ENCODE data around the gene ANKK1. TPM values are rescaled to one million over a fixed set of nuclear protein-coding genes. Genes with fewer than 3 reads are reported as not detected.

The ANKK1 gene
- total RNA-seq, 2 donors from 2014 or later: 0.78 to 1.3 TPM

GRCh38 chr11:113370634-113371033, 16.9 kb upstream of the ANKK1 start:
- no peaks in the 10 kb centered on the region for H3K4me1 ChIP-seq
- TF ChIP-seq, protein P1, sequence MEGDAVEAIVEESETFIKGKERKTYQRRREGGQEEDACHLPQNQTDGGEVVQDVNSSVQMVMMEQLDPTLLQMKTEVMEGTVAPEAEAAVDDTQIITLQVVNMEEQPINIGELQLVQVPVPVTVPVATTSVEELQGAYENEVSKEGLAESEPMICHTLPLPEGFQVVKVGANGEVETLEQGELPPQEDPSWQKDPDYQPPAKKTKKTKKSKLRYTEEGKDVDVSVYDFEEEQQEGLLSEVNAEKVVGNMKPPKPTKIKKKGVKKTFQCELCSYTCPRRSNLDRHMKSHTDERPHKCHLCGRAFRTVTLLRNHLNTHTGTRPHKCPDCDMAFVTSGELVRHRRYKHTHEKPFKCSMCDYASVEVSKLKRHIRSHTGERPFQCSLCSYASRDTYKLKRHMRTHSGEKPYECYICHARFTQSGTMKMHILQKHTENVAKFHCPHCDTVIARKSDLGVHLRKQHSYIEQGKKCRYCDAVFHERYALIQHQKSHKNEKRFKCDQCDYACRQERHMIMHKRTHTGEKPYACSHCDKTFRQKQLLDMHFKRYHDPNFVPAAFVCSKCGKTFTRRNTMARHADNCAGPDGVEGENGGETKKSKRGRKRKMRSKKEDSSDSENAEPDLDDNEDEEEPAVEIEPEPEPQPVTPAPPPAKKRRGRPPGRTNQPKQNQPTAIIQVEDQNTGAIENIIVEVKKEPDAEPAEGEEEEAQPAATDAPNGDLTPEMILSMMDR (IDR thresholded peaks at IDR 0.05): no peak
- TF ChIP-seq POLR2A (IDR thresholded peaks at IDR 0.05): no peak
- DNase-seq (no peak), ATAC-seq (no peak)
- H3K36me3 ChIP-seq (replicated peaks in 1 of 2; ENCODE audit: insufficient read depth in 1 of 2, low read depth in 2 of 2): no peaks in the 10 kb centered on the region
- no peaks in the 10 kb centered on the region for H3K27me3 ChIP-seq
- intact Hi-C loops (cut with DNase I): no loop called here
- 85 to 87% methylated on average over 5 of the region's 5 CpGs for WGBS, 2 donors
- no peak overlapping the region for H3K4me3 ChIP-seq
- H3K27ac ChIP-seq: no peak overlapping the region
- H3K9me3 ChIP-seq: no peaks in the 10 kb centered on the region

DNA sequence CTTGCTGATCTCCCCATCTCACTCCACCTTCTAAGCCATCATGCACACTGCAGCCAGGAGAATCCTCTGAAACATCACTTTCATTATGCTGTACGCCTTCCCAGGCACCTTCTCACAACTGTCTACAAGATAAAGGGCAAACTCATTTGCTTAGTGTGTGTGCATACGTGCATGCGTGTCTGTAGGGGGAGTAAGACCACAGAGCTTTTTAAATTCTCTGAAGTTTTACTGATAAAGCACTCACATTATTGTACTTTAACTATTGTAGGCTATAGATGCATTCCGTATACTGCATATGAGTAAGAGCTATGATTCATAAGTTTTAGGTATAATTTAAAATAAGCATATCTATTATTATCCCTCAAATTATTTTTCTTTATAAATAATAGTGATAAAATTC, 15.3 kb upstream of the ANKK1 start:
- no peak for TF ChIP-seq POLR2A (IDR thresholded peaks at IDR 0.05)
- Histone ChIP-seq H3K36me3 (replicated peaks in 1 of 2; ENCODE audit: insufficient read depth in 1 of 2, low read depth in 2 of 2) (no peaks in the 10 kb centered on the region), H3K4me3 (no peak overlapping the region), H3K4me1 (no peaks in the 10 kb centered on the region), H3K9me3 (no peaks in the 10 kb centered on the region), H3K27ac (no peak overlapping the region), H3K27me3 (no peaks in the 10 kb centered on the region)
- intact Hi-C loops (cut with DNase I): no loop called here
- WGBS, 2 donors: 83 to 93% methylated on average over 4 of the region's 4 CpGs
- ATAC-seq (no peak), DNase-seq (no peak)

- Histone ChIP-seq H3K27ac (no peak overlapping the region), H3K4me3 (no peak overlapping the region), H3K4me1 (no peaks in the 10 kb centered on the region), H3K27me3 (no peaks in the 10 kb centered on the region), H3K36me3 (replicated peaks in 1 of 2; ENCODE audit: insufficient read depth in 1 of 2, low read depth in 2 of 2) (no peaks in the 10 kb centered on the region), H3K9me3 (no peaks in the 10 kb centered on the region)
- intact Hi-C loops (cut with DNase I): no loop called here
- no peak for DNase-seq
- ATAC-seq: no peak
- WGBS, 2 donors: 91 to 92% methylated on average over 3 of the region's 3 CpGs
- TF ChIP-seq, protein P1 (IDR thresholded peaks at IDR 0.05): no peak
- TF ChIP-seq POLR2A (IDR thresholded peaks at IDR 0.05): no peak
These were observed 14.3 kb upstream of the ANKK1 start for GRCh38 chr11:113373306-113373705.

GRCh38 chr11:113373981-113374560, 13.5 kb upstream of the ANKK1 start:
- Histone ChIP-seq H3K36me3 (replicated peaks in 1 of 2; ENCODE audit: insufficient read depth in 1 of 2, low read depth in 2 of 2) (no peaks in the 10 kb centered on the region), H3K4me3 (no peak overlapping the region), H3K9me3 (no peaks in the 10 kb centered on the region), H3K27ac (no peak overlapping the region), H3K4me1 (no peaks in the 10 kb centered on the region), H3K27me3 (no peaks in the 10 kb centered on the region)
- intact Hi-C loops (cut with DNase I): no loop called here
- TF ChIP-seq, protein P1 (IDR thresholded peaks at IDR 0.05): no peak
- TF ChIP-seq POLR2A (IDR thresholded peaks at IDR 0.05): no peak
- 81 to 86% methylated on average over 10 of the region's 10 CpGs for WGBS, 2 donors
- no peak for ATAC-seq
- no peak for DNase-seq

- no peaks in the 10 kb centered on the region for H3K9me3 ChIP-seq
- H3K4me1 ChIP-seq: no peaks in the 10 kb centered on the region
- ATAC-seq (no peak), DNase-seq (no peak)
- no peak overlapping the region for H3K27ac ChIP-seq
- H3K4me3 ChIP-seq: no peak overlapping the region
- TF ChIP-seq, protein P1 (IDR thresholded peaks at IDR 0.05): no peak
- TF ChIP-seq POLR2A (IDR thresholded peaks at IDR 0.05): no peak
- no peaks in the 10 kb centered on the region for H3K27me3 ChIP-seq
- H3K36me3 ChIP-seq (replicated peaks in 1 of 2; ENCODE audit: insufficient read depth in 1 of 2, low read depth in 2 of 2): no peaks in the 10 kb centered on the region
- WGBS, 2 donors: 81 to 87% methylated on average over 5 of the region's 5 CpGs
- intact Hi-C loops (cut with DNase I): no loop called here
These were observed 12.2 kb upstream of the ANKK1 start for GRCh38 chr11:113375402-113375801.
